GM12801 (cell line): ENCODE results near the gene MOXD1.

Experiments used
- TF ChIP-seq, protein P1 (sequence below): IDR thresholded peaks from one replicate; pipeline ENCODE4 v1.5.1; 2011; ENCODE audit warnings: control low read depth; ENCODE audit not compliant: insufficient read length; ENCODE audit errors: extremely low read depth

The MOXD1 gene

DNA sequence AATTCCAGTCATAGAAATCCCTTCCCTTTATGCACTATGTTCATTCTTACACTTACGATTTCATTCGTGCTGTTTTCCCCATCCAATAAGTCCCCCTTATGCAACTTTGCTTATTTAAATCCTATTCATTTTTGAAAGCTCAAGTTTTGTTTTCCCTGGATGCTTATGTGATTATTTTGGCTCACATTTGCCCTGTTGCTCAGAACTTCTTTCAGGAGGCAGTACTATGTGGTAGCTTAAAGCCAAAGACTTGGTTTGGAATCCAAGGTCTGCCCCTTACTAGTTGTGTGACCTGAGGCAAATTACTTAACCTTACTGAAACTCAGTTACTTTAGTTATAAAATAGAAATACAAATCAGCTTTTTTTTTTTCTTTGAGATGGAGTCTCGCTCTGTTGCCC is 59.6 kb downstream of the MOXD1 start:
- TF ChIP-seq, protein P1, sequence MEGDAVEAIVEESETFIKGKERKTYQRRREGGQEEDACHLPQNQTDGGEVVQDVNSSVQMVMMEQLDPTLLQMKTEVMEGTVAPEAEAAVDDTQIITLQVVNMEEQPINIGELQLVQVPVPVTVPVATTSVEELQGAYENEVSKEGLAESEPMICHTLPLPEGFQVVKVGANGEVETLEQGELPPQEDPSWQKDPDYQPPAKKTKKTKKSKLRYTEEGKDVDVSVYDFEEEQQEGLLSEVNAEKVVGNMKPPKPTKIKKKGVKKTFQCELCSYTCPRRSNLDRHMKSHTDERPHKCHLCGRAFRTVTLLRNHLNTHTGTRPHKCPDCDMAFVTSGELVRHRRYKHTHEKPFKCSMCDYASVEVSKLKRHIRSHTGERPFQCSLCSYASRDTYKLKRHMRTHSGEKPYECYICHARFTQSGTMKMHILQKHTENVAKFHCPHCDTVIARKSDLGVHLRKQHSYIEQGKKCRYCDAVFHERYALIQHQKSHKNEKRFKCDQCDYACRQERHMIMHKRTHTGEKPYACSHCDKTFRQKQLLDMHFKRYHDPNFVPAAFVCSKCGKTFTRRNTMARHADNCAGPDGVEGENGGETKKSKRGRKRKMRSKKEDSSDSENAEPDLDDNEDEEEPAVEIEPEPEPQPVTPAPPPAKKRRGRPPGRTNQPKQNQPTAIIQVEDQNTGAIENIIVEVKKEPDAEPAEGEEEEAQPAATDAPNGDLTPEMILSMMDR, result no peak

GRCh38 chr6:132334521-132334885 is 66.8 kb downstream of the MOXD1 start:
- TF ChIP-seq, protein P1, result no peak

- TF ChIP-seq, protein P1, result no peak
Measured at GRCh38 chr6:132333639-132334520, 67.4 kb downstream of the MOXD1 start.

GRCh38 chr6:132330759-132331158 is 70.5 kb downstream of the MOXD1 start:
- TF ChIP-seq, protein P1, result no peak

DNA sequence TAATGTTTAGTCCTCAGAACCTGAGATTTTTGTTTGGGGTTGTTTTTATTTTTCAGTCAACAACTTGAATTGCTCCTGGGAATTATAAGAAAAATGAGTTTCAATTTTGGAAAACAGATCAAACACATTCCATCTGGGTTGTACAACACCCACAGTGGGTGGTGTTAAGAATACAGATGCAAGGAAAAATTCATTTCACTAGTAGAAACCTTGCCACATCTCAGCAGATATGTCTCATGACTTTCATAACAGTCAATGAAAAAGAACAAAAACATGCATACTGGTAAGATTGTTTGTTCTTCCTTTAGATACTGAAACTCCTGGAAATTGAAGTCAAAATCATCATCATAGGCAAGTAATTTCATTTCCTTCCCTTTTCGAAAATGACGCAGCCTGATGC is 78.9 kb downstream of the MOXD1 start:
- TF ChIP-seq, protein P1, result no peak

DNA sequence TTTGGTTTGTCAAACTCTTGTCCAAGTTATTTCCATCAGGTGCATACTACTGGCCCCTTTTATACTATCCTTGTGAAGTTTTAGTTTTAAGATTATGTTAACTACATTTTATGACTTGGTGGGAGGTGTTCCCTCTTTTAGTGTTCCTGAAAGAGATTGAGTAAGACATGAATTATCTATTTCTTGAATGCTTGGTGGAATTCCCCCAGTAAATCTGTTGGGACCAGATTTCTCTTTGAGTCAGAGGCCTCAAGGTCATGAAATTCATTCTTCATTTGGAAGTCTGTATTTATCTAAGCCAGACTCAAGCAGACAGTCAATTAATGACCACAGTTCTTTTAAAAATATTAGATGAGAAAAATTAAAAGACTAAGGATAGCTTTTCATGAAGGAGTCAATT is 81.3 kb downstream of the MOXD1 start:
- TF ChIP-seq, protein P1, result no peak

GRCh38 chr6:132316970-132317369 is 84.3 kb downstream of the MOXD1 start:
- TF ChIP-seq, protein P1, result no peak
